Right ventricle myocardium superior (tissue), 1 donor: ENCODE measurements around the gene SMOC2. TPM values are rescaled to one million over a fixed set of nuclear protein-coding genes. Genes with fewer than 3 reads are reported as not detected.

Experiments used
- ATAC-seq: fragments of 200-7000 bp; cut with Tn5 transposase; one replicate; pipeline ENCODE4 v1.9.1; 2020; ENCODE audit warnings: mild to moderate bottlenecking; ENCODE audit not compliant: poor library complexity
- DNase-seq: peaks from one replicate; pipeline ENCODE4 v3.0.0-alpha.2; 2020
- intact Hi-C: fragments of 100-400 bp; cut with DNase I; formaldehyde crosslinking; loops from one replicate; pipeline ENCODE4 v1.11.2; 2022
- total RNA-seq: library from RNA; stranded (reverse); fragmentation: NEBNext Ultra II Directional; extraction: Animal tissue kit (Norgen Biotek cat#: 25700); gene quantifications from one replicate; pipeline ENCODE4 v1.2.1, GENCODE V29; 2021
- donor health status: DM: no; HTN: yes; CAD: no; lungs with severe emphysema.

Gene SMOC2
- total RNA-seq, 1 donor from 2014 or later = 10.9 TPM

DNA sequence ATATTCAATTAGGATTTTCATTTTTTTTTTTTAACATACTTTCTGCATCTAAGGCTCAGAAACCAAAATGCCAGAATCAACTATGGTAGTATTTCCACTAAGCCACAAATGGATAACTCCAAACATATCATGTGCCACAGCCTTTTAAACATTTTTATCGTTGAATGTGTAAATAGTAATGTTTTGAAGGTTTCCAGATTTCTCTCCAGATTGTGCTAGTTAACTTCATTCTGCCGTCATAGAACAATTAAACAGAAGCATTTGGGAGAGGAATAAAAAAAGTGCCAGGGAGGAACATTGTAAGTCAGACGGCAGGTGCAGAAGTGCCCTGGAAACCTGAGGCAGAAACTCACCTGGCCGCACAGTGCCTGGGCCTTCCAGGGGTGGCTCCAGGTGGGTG lies 23.6 kb downstream of the SMOC2 start:
- no peak for ATAC-seq
- intact Hi-C loops = no loop called here
- no peak for DNase-seq

DNA sequence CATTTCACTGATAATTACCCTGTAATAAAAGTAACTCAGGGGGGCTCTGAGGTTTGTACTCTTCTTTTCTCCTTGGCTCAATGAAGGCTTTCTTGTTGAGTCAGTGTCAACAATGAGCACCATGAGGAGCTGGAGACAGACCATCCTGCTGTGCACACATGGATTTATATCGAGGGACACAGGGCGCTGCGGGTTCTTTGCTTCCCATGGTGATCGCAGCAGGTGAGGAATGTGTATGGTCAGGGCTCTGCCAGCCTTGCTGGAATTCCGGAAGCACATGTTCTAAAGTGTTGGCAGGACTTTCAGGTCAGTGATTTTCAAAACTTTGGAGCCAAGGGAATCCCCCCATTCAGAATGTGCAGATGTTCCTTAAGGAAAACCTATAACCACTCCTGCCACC lies 27.1 kb downstream of the SMOC2 start:
- intact Hi-C loops = no loop called here
- no peak for ATAC-seq
- no peak for DNase-seq

- intact Hi-C loops = no loop called here
- peak; percentile 95 for ATAC-seq
- peak; percentile 82 for DNase-seq
Measured at GRCh38 chr6:168469521-168469920, 28.5 kb downstream of the SMOC2 start.

GRCh38 chr6:168469926-168470325 lies 28.9 kb downstream of the SMOC2 start:
- DNase-seq = no peak
- no peak for ATAC-seq
- intact Hi-C loops = no loop called here

- ATAC-seq (no peak), DNase-seq (no peak)
- intact Hi-C loops = no loop called here
Measured at GRCh38 chr6:168472363-168472762, 31.4 kb downstream of the SMOC2 start.

DNA sequence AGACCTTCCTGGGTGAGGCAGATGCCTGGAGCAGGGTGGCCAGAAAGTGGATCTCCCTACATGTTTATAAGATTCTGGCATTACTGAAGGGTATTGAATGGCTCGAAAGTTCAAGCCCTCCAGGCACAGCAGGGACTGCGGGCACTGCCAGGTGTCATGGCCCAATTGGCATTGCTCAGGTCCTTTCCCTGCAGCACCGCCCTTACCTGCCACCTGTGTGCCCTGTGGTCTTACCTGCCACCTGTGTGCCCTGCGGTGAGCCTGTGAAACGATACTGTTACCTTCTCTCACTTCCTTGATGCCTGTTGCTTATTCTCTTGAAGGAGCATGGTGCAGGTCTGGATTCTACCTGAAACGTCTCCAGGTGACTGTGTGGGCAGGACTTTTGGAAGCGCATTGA lies 32.2 kb downstream of the SMOC2 start:
- intact Hi-C loops = no loop called here
- no peak for DNase-seq
- no peak for ATAC-seq

- ATAC-seq (no peak), DNase-seq (no peak)
- intact Hi-C loops = no loop called here
Measured at GRCh38 chr6:168475188-168476013, 34.4 kb downstream of the SMOC2 start.

DNA sequence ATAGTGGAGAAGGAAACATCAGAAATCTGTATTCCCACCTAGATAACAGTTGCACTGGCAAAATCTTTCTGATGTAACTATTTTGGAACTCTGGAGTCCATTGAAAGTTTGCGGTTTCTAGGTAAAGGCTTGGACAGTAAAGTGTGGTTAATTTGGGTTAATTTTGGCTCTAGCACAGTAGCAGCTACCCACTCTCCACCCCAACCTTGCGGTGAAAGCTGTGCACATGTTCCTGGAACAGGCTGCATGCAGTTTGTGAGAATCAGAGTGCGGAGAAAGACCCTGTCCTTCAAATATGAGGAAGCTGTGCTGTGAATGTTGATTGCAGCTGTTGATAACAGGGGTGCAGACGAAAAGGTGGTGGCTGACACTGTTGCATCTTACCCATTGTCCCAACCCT lies 38.4 kb downstream of the SMOC2 start:
- no peak for DNase-seq
- intact Hi-C loops = no loop called here
- no peak for ATAC-seq

- no peak for ATAC-seq
- no peak for DNase-seq
- intact Hi-C loops = no loop called here
Measured at GRCh38 chr6:168480481-168480880, 39.5 kb downstream of the SMOC2 start.

GRCh38 chr6:168485818-168486217 lies 44.8 kb downstream of the SMOC2 start:
- DNase-seq (no peak), ATAC-seq (no peak)
- intact Hi-C loops = no loop called here

- ATAC-seq = no peak
- intact Hi-C loops = no loop called here
Measured at GRCh38 chr6:168490757-168491156, 49.8 kb downstream of the SMOC2 start.

GRCh38 chr6:168493976-168494375 lies 53.0 kb downstream of the SMOC2 start:
- intact Hi-C loops = no loop called here
- ATAC-seq = peak; percentile 39
- no peak for DNase-seq

More at GRCh38 chr6:168490757-168491156, 49.8 kb downstream of the SMOC2 start:
- DNase-seq = no peak

DNA sequence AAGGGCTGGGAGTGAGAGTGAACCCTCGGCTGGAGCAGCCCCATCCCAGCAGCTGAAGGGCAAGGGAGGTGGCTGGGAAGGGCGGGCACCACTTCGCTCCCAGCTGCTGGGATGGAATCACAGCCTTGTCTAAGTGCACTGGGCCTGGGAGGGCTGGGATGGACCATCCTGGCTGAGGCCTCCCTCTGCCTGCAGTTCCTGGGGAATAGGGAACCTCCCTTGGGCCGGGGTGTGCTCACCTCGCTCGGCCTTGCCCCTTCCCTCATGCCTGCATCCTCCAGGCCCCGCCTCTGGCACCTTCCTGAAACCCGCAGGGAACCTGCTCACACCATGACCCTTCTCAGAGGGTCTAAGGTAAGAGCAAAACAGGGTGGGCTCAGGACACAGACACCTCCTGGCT lies 53.7 kb downstream of the SMOC2 start:
- intact Hi-C loops = no loop called here
- no peak for ATAC-seq

DNA sequence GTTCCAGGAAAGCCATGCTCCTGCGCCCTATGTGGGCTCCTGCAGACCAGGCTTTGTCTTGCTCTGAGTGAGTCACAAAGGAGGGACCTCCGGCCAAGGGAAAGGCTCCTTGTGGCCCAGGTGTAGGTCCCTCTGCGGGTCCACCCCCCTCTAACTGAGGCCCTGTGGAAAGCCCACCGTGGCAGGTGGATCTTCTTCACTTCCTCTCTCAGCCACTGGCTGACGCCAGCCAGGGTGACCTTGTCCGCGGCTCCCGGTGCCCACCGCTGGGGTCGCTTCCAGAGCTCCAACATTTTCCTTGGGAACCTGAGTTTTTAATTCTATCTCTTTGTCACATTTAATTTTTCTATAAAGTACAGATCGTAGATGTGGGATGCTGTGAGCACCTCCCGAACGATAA lies 54.1 kb downstream of the SMOC2 start:
- intact Hi-C loops = no loop called here
- DNase-seq = no peak
- ATAC-seq = no peak

More for the DNA sequence above, 53.7 kb downstream of the SMOC2 start:
- no peak for DNase-seq

GRCh38 chr6:168495636-168496035 lies 54.7 kb downstream of the SMOC2 start:
- intact Hi-C loops = no loop called here
- ATAC-seq (no peak), DNase-seq (no peak)

- intact Hi-C loops = no loop called here
Measured at GRCh38 chr6:168496139-168496996, 55.4 kb downstream of the SMOC2 start.

GRCh38 chr6:168496997-168497331 lies 56.0 kb downstream of the SMOC2 start:
- intact Hi-C loops = no loop called here

More at GRCh38 chr6:168496139-168496996, 55.4 kb downstream of the SMOC2 start:
- ATAC-seq = no peak
- no peak for DNase-seq

GRCh38 chr6:168497381-168497780 lies 56.4 kb downstream of the SMOC2 start:
- DNase-seq (no peak), ATAC-seq (no peak)
- intact Hi-C loops = no loop called here

More at GRCh38 chr6:168496997-168497331, 56.0 kb downstream of the SMOC2 start:
- ATAC-seq (no peak), DNase-seq (no peak)

- intact Hi-C loops = no loop called here
- DNase-seq (no peak), ATAC-seq (no peak)
Measured at GRCh38 chr6:168498161-168498843, 57.3 kb downstream of the SMOC2 start.
